ENCODE data around the gene CALD1. TPM values are rescaled to one million over a fixed set of nuclear protein-coding genes. Genes with fewer than 3 reads are reported as not detected.
A peak's percentile ranks its signal among the peaks of the same experiment; 100 is the strongest.

CALD1 gene
- total RNA-seq, 2 donors from 2014 or later = 307 to 314 TPM

DNA sequence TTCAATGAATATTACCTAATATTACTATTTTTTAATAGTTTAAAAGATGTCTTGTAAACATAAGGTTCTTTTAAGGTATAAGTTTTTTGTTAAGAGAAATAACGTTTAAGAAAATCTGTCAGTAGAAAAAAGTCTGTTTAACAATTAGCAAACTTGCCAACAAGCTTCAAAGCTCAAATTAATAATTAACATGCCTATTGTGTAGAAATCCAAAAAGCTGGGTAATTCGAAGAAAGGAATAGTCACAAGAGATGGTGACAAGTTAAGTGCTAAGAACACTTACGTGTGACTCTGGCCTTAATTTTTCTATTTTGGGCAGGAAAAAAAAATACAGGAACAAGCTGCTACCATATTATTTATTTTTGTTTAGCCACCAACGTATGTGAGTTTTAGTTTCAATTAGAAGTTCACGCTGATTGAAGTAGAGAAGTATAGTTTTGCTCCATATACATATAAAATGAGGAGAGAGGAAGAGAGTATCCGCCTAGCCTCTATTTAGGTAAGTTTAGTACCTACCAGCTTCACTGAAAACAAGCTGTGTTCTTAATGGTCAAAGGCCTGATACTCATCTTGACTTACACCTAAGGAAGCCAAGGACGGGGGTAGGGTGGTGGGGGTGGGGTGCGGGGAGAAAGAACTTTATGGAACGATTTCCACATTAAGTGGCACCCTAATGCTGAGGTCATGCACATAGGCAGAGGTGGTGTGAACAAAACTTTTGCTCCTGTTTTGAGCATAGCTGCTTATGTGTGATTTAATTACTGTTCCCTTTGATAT is 163.4 kb downstream of the CALD1 start:
- Histone ChIP-seq H3K27ac (no peak overlapping the region), H3K4me3 (no peak overlapping the region), H3K9me3 (no peaks in the 10 kb centered on the region), H3K4me1 (replicated peaks) (no peaks in the 10 kb centered on the region), H3K27me3 (replicated peaks; ENCODE audit: insufficient read depth) (no peaks in the 10 kb centered on the region), H3K36me3 (no peaks in the 10 kb centered on the region)
- intact Hi-C loops (cut with DNase I) = no loop called here
- 43% methylated on average over 9 of the region's 9 CpGs for WGBS
- TF ChIP-seq POLR2A (IDR thresholded peaks at IDR 0.05) (no peak), POLR2AphosphoS5 (IDR thresholded peaks at IDR 0.05) (no peak)
- TF ChIP-seq, protein P1, sequence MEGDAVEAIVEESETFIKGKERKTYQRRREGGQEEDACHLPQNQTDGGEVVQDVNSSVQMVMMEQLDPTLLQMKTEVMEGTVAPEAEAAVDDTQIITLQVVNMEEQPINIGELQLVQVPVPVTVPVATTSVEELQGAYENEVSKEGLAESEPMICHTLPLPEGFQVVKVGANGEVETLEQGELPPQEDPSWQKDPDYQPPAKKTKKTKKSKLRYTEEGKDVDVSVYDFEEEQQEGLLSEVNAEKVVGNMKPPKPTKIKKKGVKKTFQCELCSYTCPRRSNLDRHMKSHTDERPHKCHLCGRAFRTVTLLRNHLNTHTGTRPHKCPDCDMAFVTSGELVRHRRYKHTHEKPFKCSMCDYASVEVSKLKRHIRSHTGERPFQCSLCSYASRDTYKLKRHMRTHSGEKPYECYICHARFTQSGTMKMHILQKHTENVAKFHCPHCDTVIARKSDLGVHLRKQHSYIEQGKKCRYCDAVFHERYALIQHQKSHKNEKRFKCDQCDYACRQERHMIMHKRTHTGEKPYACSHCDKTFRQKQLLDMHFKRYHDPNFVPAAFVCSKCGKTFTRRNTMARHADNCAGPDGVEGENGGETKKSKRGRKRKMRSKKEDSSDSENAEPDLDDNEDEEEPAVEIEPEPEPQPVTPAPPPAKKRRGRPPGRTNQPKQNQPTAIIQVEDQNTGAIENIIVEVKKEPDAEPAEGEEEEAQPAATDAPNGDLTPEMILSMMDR (IDR thresholded peaks at IDR 0.05) = no peak
- DNase-seq (ENCODE audit: low spot score) = no peak

DNA sequence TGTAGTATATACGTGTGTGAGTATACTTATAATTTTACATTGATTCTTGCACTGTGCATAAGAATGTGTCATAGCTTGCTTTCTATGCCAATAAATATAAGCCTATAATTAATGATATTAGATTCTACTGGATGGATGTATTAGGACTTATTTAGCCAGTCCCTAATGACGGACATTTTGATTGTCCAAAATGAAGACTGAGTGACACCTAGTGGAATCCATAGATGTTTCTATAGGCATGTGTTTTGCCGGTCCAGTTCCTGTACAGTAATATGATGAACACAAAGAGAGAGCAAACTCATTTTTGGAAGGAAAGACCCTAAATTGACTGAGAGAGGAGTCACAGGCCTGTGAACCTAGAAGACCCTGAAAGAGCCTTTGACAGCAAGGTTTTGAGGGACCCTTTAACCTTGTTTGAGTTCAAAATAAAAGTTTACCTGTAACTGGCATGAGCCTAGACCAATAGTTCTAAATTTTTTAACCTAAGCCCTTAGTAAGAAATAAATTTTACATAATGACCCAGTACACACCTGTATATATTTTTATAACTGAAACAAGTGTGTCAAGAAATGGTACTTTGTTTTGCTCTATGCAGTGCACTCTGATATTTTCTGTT is 164.5 kb downstream of the CALD1 start:
- TF ChIP-seq POLR2AphosphoS5 (IDR thresholded peaks at IDR 0.05) (no peak), POLR2A (IDR thresholded peaks at IDR 0.05) (no peak)
- TF ChIP-seq, protein P1 (IDR thresholded peaks at IDR 0.05) = peak in 2 of 4 experiments; percentile 24 to 32
- no peaks in the 10 kb centered on the region for H3K27me3 ChIP-seq (replicated peaks; ENCODE audit: insufficient read depth)
- intact Hi-C loops (cut with DNase I) = no loop called here
- H3K27ac ChIP-seq = no peak overlapping the region
- DNase-seq (ENCODE audit: low spot score) = no peak
- H3K4me1 ChIP-seq (replicated peaks) = no peaks in the 10 kb centered on the region
- H3K4me3 ChIP-seq = no peak overlapping the region
- H3K9me3 ChIP-seq = no peaks in the 10 kb centered on the region
- WGBS = 55% methylated on average over 3 of the region's 3 CpGs
- no peaks in the 10 kb centered on the region for H3K36me3 ChIP-seq

DNA sequence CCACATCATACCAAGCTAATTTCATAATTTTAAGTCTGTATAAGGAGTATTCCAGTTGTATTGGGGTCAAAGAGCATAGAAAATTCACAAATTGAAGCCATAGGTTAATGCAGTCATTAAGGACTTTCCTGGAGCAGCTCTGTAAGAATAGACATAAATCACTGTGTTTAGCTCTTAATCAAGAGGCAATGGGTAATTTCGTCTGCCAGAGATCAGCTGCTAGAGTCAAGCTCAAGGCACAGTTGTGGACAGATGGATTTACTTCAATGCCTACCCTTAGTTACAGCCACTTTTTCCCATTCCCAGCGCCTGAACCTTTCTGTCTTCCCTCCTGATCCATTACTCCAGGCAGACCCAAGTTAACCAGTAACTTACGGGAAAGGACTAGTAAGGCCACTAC is 166.3 kb downstream of the CALD1 start:
- no peaks in the 10 kb centered on the region for H3K4me1 ChIP-seq (replicated peaks)
- WGBS = 78% methylated on average over 3 of the region's 3 CpGs
- TF ChIP-seq POLR2AphosphoS5 (IDR thresholded peaks at IDR 0.05) = no peak
- no peaks in the 10 kb centered on the region for H3K27me3 ChIP-seq (replicated peaks; ENCODE audit: insufficient read depth)
- H3K27ac ChIP-seq = no peak overlapping the region
- no peak overlapping the region for H3K4me3 ChIP-seq
- no peak for DNase-seq (ENCODE audit: low spot score)
- H3K9me3 ChIP-seq = no peaks in the 10 kb centered on the region
- peaks cover 3 to 4% of the 10 kb centered on the region in 2 donors for H3K36me3 ChIP-seq
- intact Hi-C loops (cut with DNase I) = loop anchor here (5.0 kb wide), 1 partner anchor 163 kb away; no protein-coding TSS in a partner anchor

DNA sequence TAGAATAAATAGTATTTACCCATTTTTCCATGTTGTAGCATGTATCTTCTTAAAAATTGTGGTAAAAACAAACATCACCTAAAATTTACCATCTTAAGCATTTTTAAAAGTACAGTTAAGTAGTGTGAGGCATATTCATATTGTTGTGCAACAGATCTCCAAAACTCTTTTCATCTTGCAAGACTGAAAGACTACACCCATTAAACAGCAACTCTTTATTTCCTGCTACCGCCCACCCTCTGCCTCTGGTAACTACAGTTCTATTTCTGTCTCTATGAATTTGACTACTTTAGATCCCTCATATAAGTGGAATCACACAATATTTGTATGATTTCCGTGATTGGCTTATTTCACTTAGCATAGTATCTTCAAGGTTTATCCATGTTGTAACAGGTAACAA is 166.8 kb downstream of the CALD1 start:
- Histone ChIP-seq H3K36me3 (peaks cover 8 to 10% of the 10 kb centered on the region in 2 donors), H3K27me3 (replicated peaks; ENCODE audit: insufficient read depth) (no peaks in the 10 kb centered on the region), H3K4me1 (replicated peaks) (no peaks in the 10 kb centered on the region), H3K27ac (no peak overlapping the region), H3K4me3 (no peak overlapping the region), H3K9me3 (no peaks in the 10 kb centered on the region)
- intact Hi-C loops (cut with DNase I) = loop anchor here (5.0 kb wide), 1 partner anchor 164 kb away; no protein-coding TSS in a partner anchor
- DNase-seq (ENCODE audit: low spot score) = no peak
- TF ChIP-seq POLR2AphosphoS5 (IDR thresholded peaks at IDR 0.05) = no peak
- TF ChIP-seq, protein P1 (IDR thresholded peaks at IDR 0.05) = no peak
- no peak for TF ChIP-seq POLR2A (IDR thresholded peaks at IDR 0.05)
- 88% methylated on average over 2 of the region's 2 CpGs for WGBS

DNA sequence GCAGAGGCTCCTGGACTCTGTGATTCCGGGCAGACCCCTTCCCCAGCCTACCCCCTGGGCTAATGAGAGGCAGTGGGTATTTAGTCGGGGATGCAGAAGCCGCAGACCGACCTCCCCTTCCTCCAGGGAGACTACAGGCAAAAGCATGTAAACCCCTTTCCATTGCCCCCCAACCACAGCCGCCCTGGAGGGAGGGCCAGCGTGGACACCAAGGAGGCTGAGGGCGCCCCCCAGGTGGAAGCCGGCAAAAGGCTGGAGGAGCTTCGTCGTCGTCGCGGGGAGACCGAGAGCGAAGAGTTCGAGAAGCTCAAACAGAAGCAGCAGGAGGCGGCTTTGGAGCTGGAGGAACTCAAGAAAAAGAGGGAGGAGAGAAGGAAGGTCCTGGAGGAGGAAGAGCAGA is 167.9 kb downstream of the CALD1 start:
- no peak overlapping the region for H3K4me3 ChIP-seq
- 94% methylated on average over 17 of the region's 17 CpGs for WGBS
- H3K9me3 ChIP-seq = no peaks in the 10 kb centered on the region
- no peak for DNase-seq (ENCODE audit: low spot score)
- intact Hi-C loops (cut with DNase I) = loop anchor here (5.0 kb wide), 1 partner anchor 165 kb away; no protein-coding TSS in a partner anchor
- TF ChIP-seq POLR2AphosphoS5 (IDR thresholded peaks at IDR 0.05) = no peak
- TF ChIP-seq, protein P1 (IDR thresholded peaks at IDR 0.05) = no peak
- TF ChIP-seq POLR2A (IDR thresholded peaks at IDR 0.05) = no peak
- H3K27ac ChIP-seq = no peak overlapping the region
- no peaks in the 10 kb centered on the region for H3K4me1 ChIP-seq (replicated peaks)
- peaks cover 8 to 12% of the 10 kb centered on the region in 2 donors for H3K36me3 ChIP-seq
- H3K27me3 ChIP-seq (replicated peaks; ENCODE audit: insufficient read depth) = no peaks in the 10 kb centered on the region

Data from prostate gland (tissue), 2 donors.